Fibroblast of pulmonary artery (primary cell): Measurements from ENCODE around the gene KICS2.

ENCODE experiments used
- DNase-seq: peaks from one replicate; pipeline ENCODE4 v3.0.0-alpha.2; 2010; ENCODE audit warnings: low read depth
- H3K4me3 ChIP-seq: replicated peaks from 2 replicates; pipeline ENCODE4 v1.5.1; 2011; ENCODE audit warnings: low read depth, mild to moderate bottlenecking, control low read depth, low read length, moderate library complexity
- CTCF ChIP-seq: IDR thresholded peaks from 2 replicates; pipeline ENCODE4 v1.5.1; 2011; ENCODE audit warnings: mild to moderate bottlenecking, control low read depth, low read length, inconsistent platforms; ENCODE audit errors: missing control alignments

The KICS2 gene

GRCh38 chr12:64180951-64181350, 41.1 kb downstream of the KICS2 start:
- H3K4me3 ChIP-seq: peak overlapping the region; percentile 31
- DNase-seq: peak; percentile 62
- TF ChIP-seq CTCF: no peak

GRCh38 chr12:64178122-64178521, 44.0 kb downstream of the KICS2 start:
- H3K4me3 ChIP-seq: no peak overlapping the region
- peak; percentile 78 for DNase-seq
- no peak for TF ChIP-seq CTCF

GRCh38 chr12:64177001-64177400, 45.1 kb downstream of the KICS2 start:
- no peak overlapping the region for H3K4me3 ChIP-seq
- no peak for DNase-seq
- TF ChIP-seq CTCF: no peak

GRCh38 chr12:64175254-64175945, 46.7 kb downstream of the KICS2 start:
- DNase-seq: peak; percentile 29
- TF ChIP-seq CTCF: no peak
- no peak overlapping the region for H3K4me3 ChIP-seq

GRCh38 chr12:64173456-64173855, 48.6 kb downstream of the KICS2 start:
- no peak overlapping the region for H3K4me3 ChIP-seq
- DNase-seq: no peak
- TF ChIP-seq CTCF: no peak
